Vagina (tissue), 2 donors: ENCODE data around the gene EDARADD.

Source experiments
- POLR2A ChIP-seq, 2 donors: fragments of 450-650 bp; IDR thresholded peaks; one replicate each; pipeline ENCODE4 v1.6.1; 2017; ENCODE audit warnings: antibody characterized with exemption in 2 of 2, mild to moderate bottlenecking in 2 of 2, moderate library complexity in 2 of 2
- POLR2AphosphoS5 ChIP-seq, 2 donors: sonication (generic); formaldehyde crosslinking; IDR thresholded peaks; one replicate each; pipeline ENCODE4 v1.9.0; 2017; ENCODE audit warnings: antibody characterized with exemption in 2 of 2, mild to moderate bottlenecking in 2 of 2, low read depth in 1 of 2; ENCODE audit not compliant: insufficient read depth in 1 of 2
- TF ChIP-seq, protein P1 (sequence below), 3 experiments: fragments of 450-650 bp in 2 of 3; fragments of 200-600 bp in 1 of 3; sonication (generic) in 1 of 3; IDR thresholded peaks; one replicate each; pipeline ENCODE4 v1.5.1; 2017 to 2019; ENCODE audit warnings: antibody characterized with exemption in 3 of 3, mild to moderate bottlenecking in 2 of 3, moderate library complexity in 2 of 3

DNA sequence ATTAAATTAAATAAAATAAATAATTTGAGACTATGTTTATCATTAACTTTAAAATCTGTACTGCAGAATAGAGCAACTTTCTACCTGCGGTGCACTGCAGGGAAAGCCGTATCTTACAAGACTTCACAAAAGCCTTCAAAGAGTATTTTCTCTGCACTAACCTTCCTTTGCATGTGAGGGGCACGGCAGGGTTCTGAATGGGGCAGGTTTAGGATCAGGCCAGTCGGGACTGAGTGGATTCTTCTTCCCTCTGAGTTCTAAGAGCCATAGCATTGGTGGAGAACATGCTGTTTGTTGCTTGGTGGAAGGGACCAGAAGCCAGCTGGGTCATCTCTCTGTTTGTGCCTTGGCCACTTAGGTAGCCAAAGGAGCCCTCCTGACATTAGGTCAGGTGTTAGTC lies 74.5 kb downstream of the EDARADD start:
- TF ChIP-seq, protein P1, sequence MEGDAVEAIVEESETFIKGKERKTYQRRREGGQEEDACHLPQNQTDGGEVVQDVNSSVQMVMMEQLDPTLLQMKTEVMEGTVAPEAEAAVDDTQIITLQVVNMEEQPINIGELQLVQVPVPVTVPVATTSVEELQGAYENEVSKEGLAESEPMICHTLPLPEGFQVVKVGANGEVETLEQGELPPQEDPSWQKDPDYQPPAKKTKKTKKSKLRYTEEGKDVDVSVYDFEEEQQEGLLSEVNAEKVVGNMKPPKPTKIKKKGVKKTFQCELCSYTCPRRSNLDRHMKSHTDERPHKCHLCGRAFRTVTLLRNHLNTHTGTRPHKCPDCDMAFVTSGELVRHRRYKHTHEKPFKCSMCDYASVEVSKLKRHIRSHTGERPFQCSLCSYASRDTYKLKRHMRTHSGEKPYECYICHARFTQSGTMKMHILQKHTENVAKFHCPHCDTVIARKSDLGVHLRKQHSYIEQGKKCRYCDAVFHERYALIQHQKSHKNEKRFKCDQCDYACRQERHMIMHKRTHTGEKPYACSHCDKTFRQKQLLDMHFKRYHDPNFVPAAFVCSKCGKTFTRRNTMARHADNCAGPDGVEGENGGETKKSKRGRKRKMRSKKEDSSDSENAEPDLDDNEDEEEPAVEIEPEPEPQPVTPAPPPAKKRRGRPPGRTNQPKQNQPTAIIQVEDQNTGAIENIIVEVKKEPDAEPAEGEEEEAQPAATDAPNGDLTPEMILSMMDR (IDR thresholded peaks at IDR 0.05), result no peak
- TF ChIP-seq POLR2AphosphoS5 (IDR thresholded peaks at IDR 0.05; ENCODE audit: insufficient read depth in 1 of 2, low read depth in 1 of 2) (no peak), POLR2A (IDR thresholded peaks at IDR 0.05) (no peak)
